ENCODE measurements around the gene HSDL1.
A peak's percentile ranks its signal among the peaks of the same experiment; 100 is the strongest.

HSDL1 gene

GRCh38 chr16:84144859-84145639 lies at the start of gene HSDL1, which contains the start of gene DNAAF1:
TSS of gene HSDL1 (minus strand) at chr16:84145177. CDS start at chr16:84131321, 13,856 bp downstream.
TSS of gene DNAAF1 (plus strand) at chr16:84145308. CDS start at chr16:84145441, 133 bp downstream.
- peak; percentile 93 for DNase-seq (ENCODE audit: low spot score)

- DNase-seq (ENCODE audit: low spot score): no peak
Measured at GRCh38 chr16:84194018-84194417, 49.0 kb upstream of the HSDL1 start.

GRCh38 chr16:84193480-84193879 lies 48.5 kb upstream of the HSDL1 start:
- DNase-seq (ENCODE audit: low spot score): no peak

- DNase-seq (ENCODE audit: low spot score): no peak
Measured at GRCh38 chr16:84191466-84191865, 46.5 kb upstream of the HSDL1 start.

- DNase-seq (ENCODE audit: low spot score): no peak
Measured at GRCh38 chr16:84190731-84191388, 45.9 kb upstream of the HSDL1 start, which contains the start of gene ADAD2. TSS of gene ADAD2 (plus strand) at chr16:84191157. CDS start at chr16:84191231, 74 bp downstream.

GRCh38 chr16:84186685-84187437 lies 41.9 kb upstream of the HSDL1 start, which contains the start of gene TAF1C:
TSS of gene TAF1C (minus strand) at chr16:84187057. CDS start at chr16:84184988, 2,069 bp downstream.
- DNase-seq (ENCODE audit: low spot score): peak; percentile 96

GRCh38 chr16:84184775-84185174 lies 39.8 kb upstream of the HSDL1 start:
- no peak for DNase-seq (ENCODE audit: low spot score)

- no peak for DNase-seq (ENCODE audit: low spot score)
Measured at GRCh38 chr16:84183911-84184591, 39.1 kb upstream of the HSDL1 start.

- DNase-seq (ENCODE audit: low spot score): no peak
Measured at GRCh38 chr16:84183572-84183875, 38.5 kb upstream of the HSDL1 start.

- no peak for DNase-seq (ENCODE audit: low spot score)
Measured at GRCh38 chr16:84182680-84183571, 37.9 kb upstream of the HSDL1 start.

GRCh38 chr16:84182104-84182503 lies 37.1 kb upstream of the HSDL1 start:
- no peak for DNase-seq (ENCODE audit: low spot score)

- no peak for DNase-seq (ENCODE audit: low spot score)
Measured at GRCh38 chr16:84181144-84181915, 36.4 kb upstream of the HSDL1 start.

- DNase-seq (ENCODE audit: low spot score): no peak
Measured at GRCh38 chr16:84180519-84181140, 35.7 kb upstream of the HSDL1 start.

- no peak for DNase-seq (ENCODE audit: low spot score)
Measured at GRCh38 chr16:84179612-84180320, 34.8 kb upstream of the HSDL1 start.

GRCh38 chr16:84178892-84179611 lies 34.1 kb upstream of the HSDL1 start:
- no peak for DNase-seq (ENCODE audit: low spot score)

GRCh38 chr16:84178146-84178765 lies 33.3 kb upstream of the HSDL1 start:
- no peak for DNase-seq (ENCODE audit: low spot score)

- DNase-seq (ENCODE audit: low spot score): no peak
Measured at GRCh38 chr16:84177741-84178073, 32.7 kb upstream of the HSDL1 start.

All from hematopoietic multipotent progenitor cell treated with erythropoietin and hydrocortisone succinate and interleukin-3 and kit ligand, for 17 days (in vitro differentiated cells).